HG03342 (cell line): ENCODE data around the gene ACACA.
"Not testable (repeated sequence)": the region's sequence is repeated elsewhere in the genome, so short reads cannot be mapped to it uniquely, and the experiment has no call there.

Source experiments
- ATAC-seq: cut with Tn5 transposase; IDR thresholded peaks from one replicate; pipeline ENCODE4 v1.9.1; 2021; ENCODE audit warnings: mild to moderate bottlenecking, moderate library complexity; ENCODE audit not compliant: unreplicated experiment

ACACA gene

GRCh38 chr17:37356796-37357569 is 49.7 kb downstream of the ACACA start:
- ATAC-seq: not testable (repeated sequence)

DNA sequence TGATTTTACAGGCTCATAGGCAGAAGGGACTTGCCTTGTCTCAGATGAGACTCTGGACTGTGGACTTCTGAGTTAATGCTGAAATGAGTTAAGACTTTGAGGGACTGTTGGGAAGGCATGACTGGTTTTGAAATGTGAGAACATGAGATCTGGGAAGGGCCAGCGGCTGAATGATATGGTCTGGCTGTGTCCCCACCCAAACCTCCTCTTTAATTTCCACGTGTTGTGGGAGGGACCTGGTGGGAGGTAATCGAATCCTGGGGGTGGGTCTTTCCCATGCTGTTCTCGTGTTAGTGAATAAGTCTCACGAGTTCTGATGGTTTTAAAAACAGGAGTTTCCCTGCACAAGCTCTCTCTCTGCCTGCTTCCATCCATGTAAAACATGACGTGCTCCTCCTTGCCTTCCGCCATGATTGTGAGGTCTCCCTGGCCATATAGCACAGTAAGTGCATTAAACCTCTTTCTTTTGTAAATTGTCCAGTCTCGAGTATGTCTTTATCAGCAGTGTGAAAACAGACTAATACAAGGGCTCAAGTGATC is 59.7 kb downstream of the ACACA start:
- not testable (repeated sequence) for ATAC-seq

DNA sequence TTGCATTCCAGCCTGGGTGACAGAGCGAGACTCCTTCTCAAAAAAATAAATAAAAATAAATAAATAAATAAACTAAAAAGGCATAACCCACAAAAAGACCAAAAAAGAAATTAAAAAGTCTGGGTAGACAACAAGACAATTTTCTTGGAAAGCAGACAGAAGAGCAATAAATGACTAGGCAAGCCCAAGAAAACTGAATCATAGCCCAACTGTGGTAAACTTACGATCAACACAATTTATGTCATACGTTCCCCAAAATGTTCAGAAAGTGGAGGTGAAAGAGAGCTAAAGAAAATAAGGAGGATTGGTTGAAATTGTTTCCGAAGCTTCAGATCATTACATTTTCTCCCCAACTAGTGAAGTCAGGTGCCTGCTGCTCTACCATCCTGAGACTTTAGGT is 62.1 kb downstream of the ACACA start:
- ATAC-seq: no peak

DNA sequence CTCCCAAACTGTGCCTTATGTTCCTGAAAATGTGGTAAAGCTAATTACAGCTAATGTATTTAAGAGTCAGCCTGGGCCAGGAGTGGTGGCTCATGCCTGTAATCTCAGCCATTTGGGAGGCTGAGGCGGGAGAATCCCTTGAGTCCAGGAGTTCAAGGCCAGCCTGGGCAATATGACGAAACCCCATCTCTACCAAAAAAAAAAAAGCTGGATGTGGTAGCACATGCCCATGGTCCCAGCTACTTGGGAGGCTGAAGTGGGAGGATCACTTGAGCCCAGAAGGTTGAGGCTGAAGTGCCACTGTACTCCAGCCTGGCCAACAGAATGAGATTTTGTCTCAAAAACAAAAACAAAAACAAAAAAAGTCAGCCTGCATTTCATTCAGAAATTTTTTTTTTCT is 64.0 kb downstream of the ACACA start:
- ATAC-seq: no peak

DNA sequence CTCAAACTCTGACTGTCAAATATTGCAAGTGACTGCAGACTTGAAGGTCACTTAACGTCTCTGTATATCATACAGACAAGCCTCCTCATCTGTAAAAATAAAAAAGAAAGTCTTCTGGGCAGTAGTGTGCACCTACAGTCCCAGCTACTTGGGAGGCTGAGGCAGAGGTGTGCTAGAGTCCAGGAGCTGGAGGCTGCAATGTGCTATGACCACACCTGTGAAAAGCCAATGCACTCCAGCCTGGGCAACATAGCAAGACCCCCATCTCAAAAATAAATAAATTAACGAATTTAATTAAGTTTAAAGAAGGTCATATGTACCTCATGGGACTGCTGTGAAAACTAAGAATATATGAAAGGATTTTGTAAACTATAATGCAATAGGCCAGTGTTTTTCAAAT is 65.8 kb downstream of the ACACA start:
- no peak for ATAC-seq

- ATAC-seq: no peak
Observed at GRCh38 chr17:37339321-37339720, 67.3 kb downstream of the ACACA start.

GRCh38 chr17:37338847-37339246 is 67.8 kb downstream of the ACACA start:
- no peak for ATAC-seq

DNA sequence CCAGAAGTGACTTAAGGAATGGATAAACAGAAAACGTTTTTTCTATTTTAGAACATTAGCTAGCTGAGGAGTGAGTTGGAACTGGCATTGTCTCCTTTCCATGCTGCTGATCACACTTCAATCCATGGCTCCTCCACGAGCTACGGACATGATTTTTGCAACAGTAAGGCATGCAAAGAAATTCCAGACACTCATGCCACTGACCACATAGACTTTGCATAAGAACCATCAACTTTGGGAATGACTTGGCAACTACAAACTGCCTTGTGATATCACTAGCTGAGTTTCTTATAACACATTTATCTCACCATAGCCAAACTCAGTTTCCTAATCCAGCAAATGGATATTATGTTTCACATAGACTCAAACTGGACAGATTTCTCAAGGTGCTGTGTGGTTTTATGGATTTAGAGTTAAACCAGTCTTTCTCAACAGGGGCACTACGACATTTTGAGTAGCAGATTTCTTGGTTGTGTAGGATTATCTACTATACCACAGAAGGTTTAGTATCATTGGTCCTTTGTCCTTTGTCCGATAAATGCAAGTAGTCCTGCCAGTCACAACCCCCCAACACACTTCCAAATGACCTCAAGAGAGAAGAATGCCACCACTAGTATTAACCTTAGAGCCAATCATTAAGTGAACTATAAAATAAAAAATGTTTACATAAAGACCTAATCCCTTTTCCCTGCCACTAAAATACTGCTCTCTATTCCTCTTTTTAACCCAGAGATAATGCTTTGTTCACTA is 79.1 kb downstream of the ACACA start:
- no peak for ATAC-seq

DNA sequence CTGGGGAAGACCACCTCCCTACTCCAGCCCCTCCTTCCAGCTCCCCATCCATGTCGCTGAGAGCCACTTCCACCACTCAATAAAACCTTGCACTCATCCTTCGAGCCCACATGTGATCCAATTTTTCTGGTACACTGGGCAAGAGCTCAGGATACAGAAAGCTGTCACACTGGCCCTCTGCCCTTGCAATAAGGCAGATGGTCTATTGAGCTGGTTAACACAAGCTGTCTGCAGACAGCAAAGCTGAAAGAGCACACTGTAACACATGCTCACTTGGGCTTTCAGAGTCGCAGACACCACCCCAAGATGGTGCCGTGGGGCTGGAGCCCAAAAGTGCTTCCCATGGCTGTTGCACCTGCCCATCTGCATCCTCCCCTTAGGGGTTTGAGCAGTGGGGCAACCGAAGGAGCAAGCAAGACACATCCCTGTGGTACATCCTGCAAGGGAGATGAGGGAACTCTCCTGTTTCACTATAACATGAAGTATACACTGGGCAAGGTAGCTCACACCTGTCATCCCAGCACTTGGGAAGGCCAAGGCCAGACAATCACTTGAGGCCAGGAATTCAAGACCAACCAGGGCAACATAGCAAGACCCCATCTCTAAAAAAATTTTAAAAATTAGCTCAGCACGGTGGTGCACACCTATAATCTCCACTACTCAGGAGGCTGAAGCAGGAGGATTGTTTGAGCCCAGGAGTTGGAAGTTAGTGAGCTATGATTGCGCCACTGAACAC is 83.6 kb downstream of the ACACA start:
- no peak for ATAC-seq

GRCh38 chr17:37322106-37322505 is 84.5 kb downstream of the ACACA start:
- ATAC-seq: no peak

- ATAC-seq: no peak
Observed at GRCh38 chr17:37318931-37319594, 87.6 kb downstream of the ACACA start.

GRCh38 chr17:37317867-37318266 is 88.8 kb downstream of the ACACA start:
- ATAC-seq: no peak

- no peak for ATAC-seq
Observed at GRCh38 chr17:37315601-37316000, 91.0 kb downstream of the ACACA start.

GRCh38 chr17:37312137-37312923 is 94.3 kb downstream of the ACACA start:
- no peak for ATAC-seq

- no peak for ATAC-seq
Observed at GRCh38 chr17:37310940-37311339, 95.7 kb downstream of the ACACA start.

GRCh38 chr17:37309051-37309450 is 97.6 kb downstream of the ACACA start:
- no peak for ATAC-seq

DNA sequence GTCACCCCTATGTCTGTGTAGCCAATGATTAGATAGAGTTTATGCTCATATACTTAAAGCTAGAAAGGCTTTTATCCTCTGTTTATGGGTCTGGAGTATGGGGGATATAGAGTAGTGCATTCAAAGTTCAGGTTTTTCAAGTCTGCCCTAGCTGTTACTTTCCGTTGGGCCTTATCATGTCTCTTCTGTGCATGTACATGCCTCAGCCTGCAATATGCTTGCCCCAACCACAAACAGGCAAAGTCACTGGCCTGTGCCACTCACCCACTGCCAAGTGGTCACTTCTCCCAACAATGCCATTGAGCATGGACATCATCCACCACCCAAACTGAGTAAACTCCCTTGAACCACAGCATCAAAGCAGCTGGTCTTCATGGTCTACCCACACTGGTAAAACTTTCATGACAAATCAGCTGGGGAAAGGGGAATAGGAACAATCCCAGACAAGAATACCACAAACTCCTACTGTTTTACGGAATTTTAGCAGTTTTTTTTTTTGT is 101.2 kb downstream of the ACACA start:
- no peak for ATAC-seq

GRCh38 chr17:37301288-37301687 is 105.3 kb downstream of the ACACA start:
- ATAC-seq: no peak

DNA sequence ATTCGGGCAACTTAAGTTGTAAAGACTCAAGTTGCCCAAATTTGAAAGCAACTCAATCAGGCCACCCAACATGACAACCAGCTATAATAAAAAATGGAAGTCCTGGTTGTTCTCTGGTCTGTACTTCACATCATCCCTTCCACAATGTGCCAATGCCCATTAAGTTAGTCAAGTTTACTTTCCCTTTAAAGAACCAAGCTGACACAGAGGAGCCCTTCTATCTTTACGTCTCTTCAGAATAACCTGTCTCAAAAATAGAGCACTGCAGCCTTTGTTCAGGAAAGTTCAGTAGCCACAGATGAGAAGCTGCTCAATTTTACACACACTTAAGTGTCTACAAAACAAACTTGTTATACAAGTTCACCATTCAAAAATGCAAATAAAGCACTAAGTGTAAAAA is 106.0 kb downstream of the ACACA start:
- no peak for ATAC-seq
